B cell (primary cell): ENCODE results near the gene THBS2. TPM values are rescaled to one million over a fixed set of nuclear protein-coding genes. Genes with fewer than 3 reads are reported as not detected.

ENCODE experiments used
- ATAC-seq: fragments of 200-7000 bp; cut with Tn5 transposase; one replicate; pipeline ENCODE4 v1.10.0; 2021; ENCODE audit warnings: low read depth, mild to moderate bottlenecking, moderate number of reproducible peaks, moderate library complexity
- CTCF ChIA-PET: fragments of 350-600 bp; sonication (Branson Sonifier 250); formaldehyde crosslinking; loops from one replicate; lab custom pipeline; 2021; ENCODE audit warnings: antibody characterized with exemption, inconsistent platforms; lab: Charles Lee
- POLR2A ChIA-PET: fragments of 350-600 bp; sonication (Branson Sonifier 250); formaldehyde crosslinking; loops from one replicate; lab custom pipeline; 2021; ENCODE audit warnings: antibody characterized with exemption; lab: Charles Lee
- DNase-seq: peaks from one replicate; pipeline ENCODE4 v3.0.0; 2013
- H2AFZ ChIP-seq: 2 replicates; pipeline ENCODE4 v1.6.1; 2012; ENCODE audit warnings: mild to moderate bottlenecking, low read depth, low read length; ENCODE audit not compliant: insufficient read depth, poor library complexity, severe bottlenecking
- H3K27ac ChIP-seq, 2 donors: 1 replicate in 1 of 2; 2 replicates in 1 of 2; pipeline ENCODE4 v1.5.1; 2012 to 2013; ENCODE audit warnings: low read length in 2 of 2, mild to moderate bottlenecking in 2 of 2, moderate library complexity in 1 of 2
- H3K27me3 ChIP-seq, 4 experiments: fragments of 200-600 bp in 1 of 4; sonication (generic) in 1 of 4; replicated peaks in 1 of 4; 1 replicate in 2 of 4; 2 replicates in 2 of 4; pipeline versions ENCODE4 v1.6.1 to v1.7.0; 2013 to 2016; ENCODE audit warnings: low read length in 3 of 4, mild to moderate bottlenecking in 2 of 4, mixed read lengths in 1 of 4, moderate library complexity in 1 of 4; ENCODE audit not compliant: insufficient read depth in 4 of 4, control insufficient read depth in 3 of 4; ENCODE audit errors: control extremely low read depth in 1 of 4
- H3K36me3 ChIP-seq, 2 experiments: replicated peaks in 1 of 2; 1 replicate in 1 of 2; 2 replicates in 1 of 2; pipeline versions ENCODE4 v1.6.1 to v1.7.1; 2013; ENCODE audit warnings: low read length in 1 of 2; ENCODE audit not compliant: insufficient read depth in 2 of 2, control insufficient read depth in 1 of 2; ENCODE audit errors: control extremely low read depth in 1 of 2, extremely low read depth in 1 of 2
- H3K4me1 ChIP-seq, 2 donors: fragments of 200-600 bp in 1 of 2; sonication (generic) in 1 of 2; 1 replicate in 1 of 2; 2 replicates in 1 of 2; pipeline versions ENCODE4 v1.5.1 to v1.6.1; 2013 to 2017; ENCODE audit warnings: low read length in 2 of 2; ENCODE audit not compliant: control insufficient read depth in 2 of 2, insufficient read depth in 2 of 2
- H3K4me2 ChIP-seq: replicated peaks from 2 replicates; pipeline ENCODE3; 2012; ENCODE audit warnings: mild to moderate bottlenecking, low read depth, low read length; ENCODE audit not compliant: poor library complexity, severe bottlenecking
- H3K4me3 ChIP-seq, 5 experiments: fragments of 200-600 bp in 1 of 5; sonication (generic) in 1 of 5; 1 replicate in 3 of 5; 2 replicates in 2 of 5; pipeline versions ENCODE4 v1.5.1 to v1.7.0; 2011 to 2016; ENCODE audit warnings: low read length in 4 of 5, mild to moderate bottlenecking in 4 of 5, low read depth in 2 of 5, control low read depth in 1 of 5, moderate library complexity in 1 of 5; ENCODE audit not compliant: insufficient read depth in 1 of 5; ENCODE audit errors: control extremely low read depth in 1 of 5, extremely low read depth in 1 of 5
- H3K79me2 ChIP-seq: fragments of 200-600 bp; sonication (generic); one replicate; pipeline ENCODE4 v1.6.0; 2016; ENCODE audit warnings: low read length; ENCODE audit not compliant: control insufficient read depth, insufficient read depth
- H3K9ac ChIP-seq: fragments of 200-600 bp; sonication (generic); 2 replicates; pipeline ENCODE4 v1.6.1; 2017; ENCODE audit warnings: mild to moderate bottlenecking, low read length, moderate library complexity
- H3K9me3 ChIP-seq, 3 donors: one replicate each; pipeline versions ENCODE4 v1.6.1 to v1.7.1; 2013; ENCODE audit warnings: low read length in 2 of 3; ENCODE audit not compliant: control insufficient read depth in 2 of 3, insufficient read depth in 1 of 3; ENCODE audit errors: control extremely low read depth in 1 of 3
- H4K20me1 ChIP-seq: 2 replicates; pipeline ENCODE4 v1.6.0; 2012; ENCODE audit warnings: mild to moderate bottlenecking, low read length; ENCODE audit not compliant: insufficient read depth, control insufficient read depth, poor library complexity, severe bottlenecking
- H3K27ac Mint-ChIP-seq: one replicate; pipeline ENCODE4 v1.8.0; 2021; ENCODE audit warnings: mixed read lengths
- H3K27me3 Mint-ChIP-seq: one replicate; pipeline ENCODE4 v1.8.0; 2021; ENCODE audit warnings: mixed read lengths
- H3K4me1 Mint-ChIP-seq: one replicate; pipeline ENCODE4 v1.8.0; 2021; ENCODE audit warnings: mixed read lengths
- H3K4me3 Mint-ChIP-seq: one replicate; pipeline ENCODE4 v1.8.0; 2021; ENCODE audit warnings: mixed read lengths
- H3K9me3 Mint-ChIP-seq: one replicate; pipeline ENCODE4 v1.8.0; 2022; ENCODE audit warnings: mixed read lengths; ENCODE audit not compliant: insufficient read depth
- CTCF ChIP-seq: fragments of 200-600 bp; IDR thresholded peaks from one replicate; pipeline ENCODE4 v1.8.0; 2022; ENCODE audit warnings: antibody characterized with exemption, mild to moderate bottlenecking
- EZH2 ChIP-seq: IDR thresholded peaks from 2 replicates; pipeline ENCODE4 v1.6.1; 2012; ENCODE audit warnings: borderline replicate concordance, low read depth, mild to moderate bottlenecking, moderate library complexity, low read length; ENCODE audit not compliant: insufficient read depth, poor library complexity, severe bottlenecking
- WGBS: methylation state at CpG from one replicate; pipeline ENCODE4 v1.1.5; 2013; ENCODE audit warnings: missing lambda C conversion rate; ENCODE audit not compliant: insufficient coverage; 5-methylcytosine and 5-hydroxymethylcytosine counted together
- intact Hi-C: fragments of 100-400 bp; cut with micrococcal nuclease; formaldehyde crosslinking; loops from one replicate; pipeline ENCODE4 v1.10.0; 2022
- polyA plus RNA-seq: library from polyadenylated mRNA; depleted of rRNA; stranded (reverse); fragments of >200 nt; gene quantifications from 2 replicates; pipeline ENCODE4 v1.2.3, GENCODE V29; 2012
- total RNA-seq, 2 donors: library from RNA; stranded (reverse); fragments of 120-200 nt in 1 of 2; gene quantifications; 1 replicate in 1 of 2; 2 replicates in 1 of 2; pipeline versions ENCODE4 v1.2.3 to v1.2.4, GENCODE V29; 2013 to 2022

Gene THBS2
- total and polyA plus RNA-seq, 2 donors (not counting 1 experiment from before 2014, with no cell fraction given), result not detected

- TF ChIP-seq EZH2 (no peak), CTCF (no peak)
- no peak overlapping the region for H3K27ac Mint-ChIP-seq
- H3K4me1 Mint-ChIP-seq, result no peaks in the 10 kb centered on the region
- no peak overlapping the region for H2AFZ ChIP-seq
- ATAC-seq (no peak), DNase-seq (no peak)
- WGBS, result 90% methylated on average over 14 of the region's 16 CpGs
- H3K27ac ChIP-seq, result no peak overlapping the region
- H3K27me3 Mint-ChIP-seq, result no peaks in the 10 kb centered on the region
- no peak overlapping the region for H3K9ac ChIP-seq
- H3K4me3 Mint-ChIP-seq, result no peak overlapping the region
- no peaks in the 10 kb centered on the region for H3K9me3 Mint-ChIP-seq
- H3K27me3 ChIP-seq, result no peaks in the 10 kb centered on the region
- no peaks in the 10 kb centered on the region for H4K20me1 ChIP-seq
- H3K4me2 ChIP-seq, result no peak overlapping the region
- CTCF ChIA-PET, result no interaction called here
- intact Hi-C loops, result no loop called here
- no peaks in the 10 kb centered on the region for H3K4me1 ChIP-seq
- no peaks in the 10 kb centered on the region for H3K79me2 ChIP-seq
- POLR2A ChIA-PET, result no interaction called here
- peaks cover 0 to 10% (median 0%) of the 10 kb centered on the region in 3 donors for H3K9me3 ChIP-seq
- no peaks in the 10 kb centered on the region for H3K36me3 ChIP-seq
- H3K4me3 ChIP-seq, result no peak overlapping the region
Observed at GRCh38 chr6:169169941-169170582, 83.6 kb downstream of the THBS2 start.

GRCh38 chr6:169169375-169169774 lies 84.3 kb downstream of the THBS2 start:
- Histone ChIP-seq H3K79me2 (no peaks in the 10 kb centered on the region), H3K4me2 (no peak overlapping the region), H3K27me3 (no peaks in the 10 kb centered on the region), H3K4me3 (no peak overlapping the region), H3K27ac (no peak overlapping the region), H3K9me3 (peaks cover 0 to 10% (median 0%) of the 10 kb centered on the region in 3 donors), H2AFZ (no peak overlapping the region), H4K20me1 (no peaks in the 10 kb centered on the region), H3K36me3 (no peaks in the 10 kb centered on the region), H3K9ac (no peak overlapping the region), H3K4me1 (no peaks in the 10 kb centered on the region)
- 93% methylated on average over 17 of the region's 17 CpGs for WGBS
- ChIA-PET CTCF (no interaction called here), POLR2A (no interaction called here)
- no peaks in the 10 kb centered on the region for H3K9me3 Mint-ChIP-seq
- no peaks in the 10 kb centered on the region for H3K4me1 Mint-ChIP-seq
- H3K27me3 Mint-ChIP-seq, result no peaks in the 10 kb centered on the region
- no peak overlapping the region for H3K27ac Mint-ChIP-seq
- ATAC-seq, result no peak
- TF ChIP-seq EZH2, result no peak
- no peak for TF ChIP-seq CTCF
- intact Hi-C loops, result no loop called here
- DNase-seq, result no peak
- no peak overlapping the region for H3K4me3 Mint-ChIP-seq
